HG03066 (cell line): ENCODE results near the gene BCL2L11.

Source experiments
- ATAC-seq: cut with Tn5 transposase; IDR thresholded peaks from one replicate; pipeline ENCODE4 v1.9.1; 2021; ENCODE audit warnings: low read depth; ENCODE audit not compliant: unreplicated experiment

The BCL2L11 gene

DNA sequence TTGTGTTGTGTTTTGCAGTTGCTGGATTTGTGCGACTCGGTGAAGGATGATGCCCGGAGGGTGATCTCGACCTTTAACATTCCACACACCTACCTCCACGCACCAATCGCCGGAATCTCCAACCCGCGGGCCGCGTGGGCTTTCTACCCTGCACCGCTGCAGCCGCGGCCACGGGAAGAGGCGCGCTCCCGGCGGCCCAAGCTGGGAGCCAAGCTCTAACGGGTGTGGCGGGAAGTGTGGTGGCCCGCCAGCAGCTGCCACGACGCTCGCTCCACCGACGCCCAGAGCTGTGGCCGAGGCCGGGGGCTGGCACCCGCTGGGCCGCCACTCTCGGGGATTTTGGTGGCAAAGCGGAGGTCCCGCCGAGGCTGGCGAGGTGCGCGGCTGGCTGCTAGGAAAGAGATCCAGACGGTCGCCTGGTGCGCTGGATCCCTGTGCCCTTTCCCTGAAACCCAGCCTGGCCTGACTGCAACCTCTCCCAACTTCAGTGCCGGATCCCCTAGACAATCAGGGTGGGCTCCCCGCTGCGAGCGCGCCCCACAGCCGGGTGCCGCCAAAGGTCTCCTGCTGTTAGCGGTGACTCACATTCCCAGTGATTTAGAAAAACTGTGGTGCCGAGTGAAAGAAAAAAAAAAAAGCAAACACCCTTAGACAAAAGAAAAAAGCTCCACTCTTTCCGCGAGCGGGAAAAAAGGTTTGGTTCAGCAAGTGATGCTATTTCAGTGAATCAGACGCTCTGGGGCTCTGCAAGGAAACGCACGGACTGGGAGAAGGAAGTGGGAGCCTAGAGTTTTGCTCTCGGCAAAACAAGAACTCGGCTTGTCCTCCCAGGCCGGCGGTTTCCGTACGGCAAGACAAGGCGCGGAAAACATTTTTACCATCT is 2.9 kb upstream of the BCL2L11 start:
- ATAC-seq: no peak

DNA sequence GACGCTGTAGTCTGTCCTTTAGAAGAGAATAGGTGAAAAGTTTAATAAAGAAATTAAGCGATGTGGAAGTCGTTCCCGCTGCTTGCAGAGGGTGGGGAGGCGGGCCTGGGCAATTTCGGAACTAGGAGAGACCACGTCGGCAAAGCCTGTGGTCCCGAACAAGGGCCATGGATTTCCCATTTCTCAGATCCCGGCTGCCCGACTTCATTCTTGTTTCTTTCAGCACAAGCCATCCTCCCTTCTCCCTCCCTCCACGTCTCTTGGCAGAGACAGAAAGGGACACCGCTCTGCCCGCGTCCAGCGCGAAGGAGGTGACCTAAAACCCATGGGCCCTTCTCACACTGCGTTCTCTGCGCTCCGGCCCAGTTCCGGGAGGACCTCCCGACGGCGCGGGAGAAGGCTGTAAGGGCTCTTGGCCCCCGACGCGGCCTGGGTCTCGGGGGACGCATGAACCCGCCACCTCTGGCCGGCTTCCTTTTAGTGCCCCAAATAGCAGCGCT is 2.2 kb upstream of the BCL2L11 start:
- no peak for ATAC-seq

DNA sequence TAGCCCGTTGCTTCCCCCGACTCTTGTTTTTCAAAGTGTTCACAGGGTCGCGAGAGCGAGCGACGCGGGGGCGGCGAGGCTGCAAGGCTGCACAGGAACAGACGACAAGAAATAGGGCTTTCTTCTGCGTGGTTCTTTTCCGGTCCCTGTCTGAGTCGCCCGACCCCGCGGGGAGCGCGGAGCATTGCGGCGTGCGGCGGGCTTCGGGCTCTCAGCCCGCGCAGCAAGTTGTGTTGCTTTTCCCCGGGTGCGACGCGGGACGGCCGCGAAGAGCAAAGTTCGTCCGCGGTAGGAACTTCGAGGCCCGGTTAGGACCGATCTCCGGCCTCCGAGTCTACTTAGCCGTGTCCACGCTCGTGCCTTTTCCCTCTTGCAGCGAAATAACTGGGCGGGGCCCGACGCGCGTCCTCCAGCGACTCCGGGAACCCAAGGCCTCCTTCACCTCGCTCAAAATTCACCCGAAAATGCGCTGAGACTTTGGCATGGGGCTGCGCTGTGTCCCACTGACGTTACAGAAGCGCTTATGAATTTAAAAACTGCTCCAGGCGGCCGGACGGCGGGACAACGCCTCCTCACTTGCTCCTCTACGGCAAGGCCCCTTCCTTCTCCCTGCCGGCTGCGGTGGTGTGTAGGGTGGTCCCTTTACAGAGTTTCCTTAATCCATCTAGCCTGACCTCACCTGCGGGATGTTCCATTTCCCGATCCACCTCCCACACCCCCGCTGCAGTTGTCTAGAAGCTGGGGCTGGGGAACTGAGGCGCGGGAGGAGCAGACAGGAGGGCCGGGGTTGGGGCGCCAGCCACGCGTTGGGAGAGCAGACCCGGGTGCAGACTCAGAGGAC is 1.5 kb upstream of the BCL2L11 start:
- ATAC-seq: no peak

DNA sequence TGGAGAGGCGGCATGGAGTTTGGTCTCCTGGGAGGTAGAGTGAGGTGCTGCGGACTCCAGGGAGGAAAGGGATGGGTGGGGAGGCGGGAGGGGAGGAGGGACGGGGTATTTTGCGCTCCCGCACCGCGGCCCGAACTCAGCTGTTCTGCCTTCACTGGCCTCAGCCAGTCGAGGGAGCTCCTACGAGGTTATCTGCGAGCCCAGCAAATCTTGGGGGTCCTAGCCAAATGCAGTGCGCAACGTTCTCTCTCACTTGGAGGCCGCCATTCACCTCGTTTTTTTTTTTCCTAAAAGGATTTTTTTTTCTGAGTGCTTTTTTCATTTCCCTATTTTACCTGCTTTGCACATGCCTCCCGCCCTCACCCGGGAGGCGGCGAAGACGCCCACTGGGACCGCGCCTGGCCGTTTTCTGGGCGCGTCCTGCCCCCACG is 877 bp upstream of the BCL2L11 start:
- no peak for ATAC-seq

DNA sequence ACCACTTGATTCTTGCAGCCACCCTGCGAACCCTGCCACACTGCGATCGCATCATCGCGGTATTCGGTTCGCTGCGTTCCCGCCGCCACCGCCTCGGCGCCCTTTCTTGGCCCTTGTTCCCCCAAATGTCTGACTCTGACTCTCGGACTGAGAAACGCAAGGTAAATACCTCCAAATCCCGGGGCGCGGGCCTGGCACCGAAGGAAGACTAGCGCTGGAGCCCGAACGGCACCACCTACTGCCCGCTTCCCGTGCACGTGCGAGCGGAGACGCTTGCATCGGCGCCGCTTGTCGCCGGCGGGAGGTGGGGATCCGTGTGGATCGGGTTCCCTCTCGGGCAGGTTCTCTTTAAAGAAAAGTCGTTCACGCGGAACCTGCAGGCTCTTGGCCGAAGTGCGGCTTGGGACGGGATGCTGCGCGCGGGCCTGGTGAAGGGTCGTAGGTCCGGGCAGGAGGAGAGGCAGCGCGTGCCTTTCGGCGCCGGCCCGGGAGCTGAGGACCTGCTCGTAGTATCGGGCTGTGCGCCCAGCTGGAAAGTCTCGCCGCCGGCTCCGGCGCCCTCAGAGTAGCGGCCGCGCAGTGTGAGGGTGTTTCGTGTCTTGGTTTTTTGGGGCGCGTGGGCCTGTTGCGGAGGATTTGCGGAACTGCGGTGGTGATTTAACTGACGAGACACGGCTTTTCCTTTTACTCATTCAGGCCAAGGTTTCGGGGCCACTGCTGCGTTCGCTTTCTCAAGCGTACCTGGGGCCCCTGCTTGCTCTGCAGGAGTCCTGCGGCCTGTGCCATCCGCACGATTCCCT is 514 bp downstream of the BCL2L11 start:
- peak; percentile 1 for ATAC-seq

DNA sequence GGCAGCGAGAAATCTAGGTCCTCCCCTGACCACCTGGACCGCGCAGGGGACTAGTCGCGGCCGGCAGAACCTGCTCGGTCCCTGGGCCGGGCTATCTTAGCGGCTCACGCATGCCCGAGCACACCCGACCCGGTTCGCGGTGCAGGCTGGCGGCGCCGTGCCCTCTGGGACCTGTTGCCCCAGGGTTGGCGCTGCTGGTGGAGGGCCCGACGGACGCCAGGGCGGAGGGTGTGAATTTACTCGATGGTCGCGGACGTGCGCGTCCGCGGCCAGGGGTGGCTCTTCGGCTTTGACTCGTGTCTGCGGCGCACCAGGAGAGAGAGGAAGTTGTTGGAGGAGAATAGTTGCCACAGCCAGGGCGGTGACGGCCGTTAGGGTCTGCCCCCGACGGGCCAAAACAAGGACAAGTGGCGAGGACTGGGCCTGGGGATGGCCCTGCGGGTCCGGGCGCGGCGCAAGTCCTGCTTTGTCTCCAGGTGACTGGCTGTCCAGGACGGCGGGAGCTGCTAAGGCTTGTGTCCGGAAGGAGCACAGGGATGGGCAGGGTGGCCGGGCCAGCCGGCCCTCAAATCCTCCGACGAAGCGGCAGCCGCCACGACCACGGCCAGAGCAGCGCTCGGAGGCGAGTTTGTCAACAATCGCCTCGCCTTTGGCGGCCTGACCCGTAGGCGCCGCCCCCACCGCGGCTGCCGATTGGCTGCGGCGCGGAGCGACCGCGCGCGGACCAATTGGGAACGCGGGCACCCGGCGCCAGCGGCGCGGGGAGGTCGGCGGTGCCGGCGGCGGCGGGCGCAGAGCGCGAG is 1.3 kb downstream of the BCL2L11 start:
- ATAC-seq: peak; percentile 42

DNA sequence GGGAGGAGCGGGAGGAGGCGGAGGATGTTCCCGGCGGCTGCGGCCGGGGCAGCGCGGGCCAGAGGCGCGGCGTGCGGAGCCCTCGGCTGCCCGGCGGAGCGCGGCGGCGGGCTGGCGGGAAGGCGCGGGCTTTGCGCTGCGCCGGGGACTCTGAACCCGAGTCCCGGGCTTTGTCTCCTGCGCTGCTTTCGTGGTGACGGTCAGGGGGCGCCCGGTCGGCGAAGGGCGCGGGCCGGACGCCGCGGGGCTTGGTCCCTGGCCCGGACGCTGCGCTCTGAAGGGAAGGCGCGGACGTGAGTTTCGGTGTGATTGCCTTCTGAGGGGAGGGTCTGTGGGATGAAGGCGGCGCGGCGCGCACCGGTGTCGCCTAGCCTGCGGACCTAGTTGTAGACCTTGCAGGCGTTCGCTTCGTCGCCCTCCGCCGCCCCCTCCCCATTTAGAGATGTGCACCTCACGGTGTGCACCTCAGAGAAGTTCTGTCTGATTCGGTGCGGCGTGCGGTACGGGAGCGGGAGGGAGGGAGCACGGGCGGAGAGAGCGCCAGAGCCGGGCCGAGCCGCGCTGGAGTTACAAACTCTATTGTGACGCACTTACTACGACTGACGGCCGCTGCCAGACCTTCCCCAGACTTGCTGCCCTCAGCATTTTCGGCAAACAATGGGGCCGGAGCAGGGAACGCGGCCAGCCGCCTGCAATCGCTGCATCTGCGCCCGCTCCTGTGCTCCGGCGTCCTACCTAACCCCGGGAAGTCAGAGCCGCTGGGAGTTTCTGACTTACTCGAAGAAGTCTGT is 2.1 kb downstream of the BCL2L11 start:
- no peak for ATAC-seq

DNA sequence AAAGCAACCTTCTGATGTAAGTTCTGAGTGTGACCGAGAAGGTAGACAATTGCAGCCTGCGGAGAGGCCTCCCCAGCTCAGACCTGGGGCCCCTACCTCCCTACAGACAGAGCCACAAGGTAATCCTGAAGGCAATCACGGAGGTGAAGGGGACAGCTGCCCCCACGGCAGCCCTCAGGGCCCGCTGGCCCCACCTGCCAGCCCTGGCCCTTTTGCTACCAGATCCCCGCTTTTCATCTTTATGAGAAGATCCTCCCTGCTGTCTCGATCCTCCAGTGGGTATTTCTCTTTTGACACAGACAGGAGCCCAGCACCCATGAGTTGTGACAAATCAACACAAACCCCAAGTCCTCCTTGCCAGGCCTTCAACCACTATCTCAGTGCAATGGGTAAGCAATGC is 3.0 kb downstream of the BCL2L11 start:
- ATAC-seq: no peak

DNA sequence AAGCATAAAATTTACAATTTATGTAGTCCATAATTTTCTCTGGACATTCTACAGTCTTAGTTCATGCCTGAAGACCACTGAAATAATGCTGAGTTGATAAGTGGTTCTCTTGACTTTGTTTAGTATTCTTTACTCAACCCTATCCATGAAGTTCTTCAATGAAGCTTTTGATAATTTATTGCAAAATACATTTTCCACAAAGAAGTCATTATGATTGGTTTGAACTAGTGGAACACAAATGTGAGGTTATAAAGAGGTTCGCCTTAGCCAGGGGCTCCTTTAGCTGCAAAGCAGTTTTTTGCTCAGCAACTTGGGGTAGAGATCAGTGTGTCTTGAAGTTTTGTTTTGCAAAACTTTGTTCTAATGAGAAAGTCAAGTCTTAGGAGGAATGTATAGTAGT is 5.9 kb downstream of the BCL2L11 start:
- ATAC-seq: no peak

DNA sequence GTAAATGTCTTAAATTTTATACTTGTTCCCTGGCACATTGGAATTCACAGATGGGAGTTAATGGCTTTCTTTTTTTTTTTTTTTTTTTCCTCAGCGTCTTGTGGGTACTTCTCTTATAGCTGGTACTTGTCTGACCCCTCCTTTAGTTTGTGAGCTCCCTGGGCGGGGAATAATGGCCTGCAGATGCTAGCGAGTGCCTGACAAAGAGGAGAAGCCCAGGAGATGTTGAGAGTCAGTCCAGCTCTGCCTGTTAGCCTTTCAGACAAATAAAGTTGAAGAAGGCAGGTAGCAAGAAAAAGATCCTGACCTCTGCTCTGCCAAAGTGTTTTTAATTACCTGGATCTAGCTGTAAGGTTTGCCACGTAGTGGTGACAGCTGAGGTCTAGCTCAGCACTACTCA is 6.6 kb downstream of the BCL2L11 start:
- no peak for ATAC-seq

DNA sequence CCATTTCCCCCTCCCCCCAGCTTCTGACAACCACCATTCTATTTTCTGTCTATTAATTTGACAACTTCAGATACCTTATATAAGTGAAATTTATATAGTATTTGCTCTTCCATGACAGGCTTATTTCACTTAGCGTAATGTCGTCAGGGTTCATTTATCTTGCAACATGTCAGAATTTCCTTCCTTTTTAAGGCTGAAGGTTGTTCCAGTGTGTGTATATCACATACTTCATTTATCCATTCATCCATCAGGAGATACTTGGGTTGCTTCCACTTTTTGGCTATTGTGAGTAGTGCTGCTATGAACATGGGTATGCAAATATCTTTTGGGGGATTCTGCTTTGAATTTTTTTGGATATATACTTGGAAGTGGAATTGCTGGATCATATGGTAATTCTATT is 7.4 kb downstream of the BCL2L11 start:
- no peak for ATAC-seq

DNA sequence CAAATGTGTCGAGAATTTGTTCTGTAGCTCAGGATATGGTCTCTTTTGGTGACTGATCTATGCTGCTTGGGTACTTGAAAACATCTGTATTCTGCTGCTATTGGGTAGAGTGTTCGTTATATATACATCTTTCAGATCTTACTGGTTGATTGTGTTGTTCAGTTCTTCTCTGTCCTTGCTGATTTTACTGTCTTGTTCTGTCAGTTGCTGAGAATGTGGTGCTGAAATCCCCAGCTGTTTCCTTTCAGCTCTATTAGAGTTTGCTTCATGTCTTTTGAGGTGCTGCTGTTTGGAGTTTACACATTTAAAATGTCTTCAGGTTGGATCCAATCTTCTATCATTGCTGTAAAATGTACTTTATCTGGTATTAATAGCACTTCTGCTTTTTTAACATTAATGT is 12.9 kb downstream of the BCL2L11 start:
- no peak for ATAC-seq

DNA sequence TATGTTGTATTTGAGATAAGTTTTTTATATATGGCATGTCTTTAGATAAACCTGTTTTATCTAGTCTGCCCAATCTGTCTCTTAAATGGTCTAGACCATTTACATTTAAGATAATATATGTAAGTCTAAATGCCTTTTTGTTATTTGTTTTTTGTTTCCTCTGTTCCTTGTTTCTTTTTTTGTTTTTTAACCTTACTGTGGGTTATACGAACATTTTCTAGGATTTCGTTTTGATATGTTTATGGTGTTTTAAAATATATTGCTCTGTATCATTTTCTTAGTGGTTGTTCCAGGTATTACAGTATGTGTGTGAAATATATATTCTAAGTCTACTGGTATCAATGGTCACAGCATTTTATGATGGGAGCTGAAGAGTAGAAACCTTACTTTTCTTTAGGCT is 13.3 kb downstream of the BCL2L11 start:
- no peak for ATAC-seq

DNA sequence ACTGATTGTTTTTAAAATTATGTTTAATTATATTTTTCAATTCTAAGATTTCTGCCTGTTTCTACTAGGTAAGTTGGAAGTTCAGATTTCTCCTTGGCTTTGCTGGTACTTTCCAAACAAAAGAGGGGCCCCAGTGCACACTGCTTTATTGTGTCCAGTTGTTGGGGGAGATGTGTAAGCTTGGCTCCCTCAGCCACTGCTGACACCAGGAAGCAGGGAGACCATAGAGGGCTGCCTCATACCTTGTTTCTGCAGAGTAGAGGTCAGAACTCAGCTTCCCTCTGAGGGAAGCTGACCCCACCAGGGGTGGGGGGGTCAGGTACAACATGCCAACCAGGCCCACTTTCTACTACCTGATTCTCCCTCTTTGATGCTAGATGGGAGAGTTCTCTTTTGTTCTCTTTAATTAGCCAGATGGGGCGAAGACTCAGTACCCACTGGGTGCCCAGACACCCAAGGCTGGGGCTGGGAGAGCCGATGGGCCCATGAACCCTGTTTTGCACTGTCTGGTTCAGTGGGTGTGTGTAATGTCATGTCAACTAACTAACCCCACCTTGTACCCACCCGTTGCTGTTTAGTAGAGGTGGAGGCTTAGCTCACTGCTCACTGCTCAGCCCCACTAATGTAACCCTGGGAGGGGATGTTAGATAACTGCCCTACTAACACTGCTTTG is 14.7 kb downstream of the BCL2L11 start:
- ATAC-seq: no peak

DNA sequence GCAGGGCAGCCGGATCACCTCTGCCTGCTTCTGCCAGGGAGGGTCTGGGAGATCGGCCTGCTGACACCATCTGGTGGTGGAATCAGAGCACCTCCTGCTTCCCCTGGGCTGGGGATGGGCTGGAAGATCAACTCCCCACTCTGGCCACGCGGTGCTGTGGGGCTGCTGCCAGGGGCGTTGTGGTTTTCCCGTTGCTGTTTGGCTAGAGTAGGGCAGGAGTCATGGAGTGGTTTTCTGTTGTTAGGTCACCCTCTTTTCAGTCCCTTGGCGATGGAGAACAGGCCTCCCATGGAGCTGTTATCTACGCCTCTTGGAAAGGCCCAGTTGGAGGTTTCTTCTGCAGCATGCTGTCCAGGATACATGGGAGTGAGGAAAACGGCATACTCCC is 15.2 kb downstream of the BCL2L11 start:
- no peak for ATAC-seq

DNA sequence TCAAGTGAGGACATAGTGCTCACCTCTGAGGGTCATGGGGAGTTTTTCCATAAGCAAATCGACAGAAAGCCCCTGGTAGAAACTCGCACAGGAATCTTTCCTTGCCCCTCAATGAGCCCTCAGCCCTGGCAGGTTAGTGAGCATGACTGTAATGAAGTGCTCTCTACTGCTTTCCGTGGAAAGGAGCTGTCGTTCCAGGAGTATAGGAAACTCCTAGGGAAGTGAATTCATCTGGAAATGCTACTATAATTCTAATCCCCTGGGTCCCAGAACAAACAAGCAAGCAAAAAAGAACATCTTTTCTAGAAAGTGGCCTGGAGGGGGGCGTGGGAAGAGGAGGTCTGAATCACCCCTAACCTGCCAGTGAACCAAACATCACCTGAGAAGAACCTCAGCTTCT is 18.1 kb downstream of the BCL2L11 start:
- no peak for ATAC-seq

DNA sequence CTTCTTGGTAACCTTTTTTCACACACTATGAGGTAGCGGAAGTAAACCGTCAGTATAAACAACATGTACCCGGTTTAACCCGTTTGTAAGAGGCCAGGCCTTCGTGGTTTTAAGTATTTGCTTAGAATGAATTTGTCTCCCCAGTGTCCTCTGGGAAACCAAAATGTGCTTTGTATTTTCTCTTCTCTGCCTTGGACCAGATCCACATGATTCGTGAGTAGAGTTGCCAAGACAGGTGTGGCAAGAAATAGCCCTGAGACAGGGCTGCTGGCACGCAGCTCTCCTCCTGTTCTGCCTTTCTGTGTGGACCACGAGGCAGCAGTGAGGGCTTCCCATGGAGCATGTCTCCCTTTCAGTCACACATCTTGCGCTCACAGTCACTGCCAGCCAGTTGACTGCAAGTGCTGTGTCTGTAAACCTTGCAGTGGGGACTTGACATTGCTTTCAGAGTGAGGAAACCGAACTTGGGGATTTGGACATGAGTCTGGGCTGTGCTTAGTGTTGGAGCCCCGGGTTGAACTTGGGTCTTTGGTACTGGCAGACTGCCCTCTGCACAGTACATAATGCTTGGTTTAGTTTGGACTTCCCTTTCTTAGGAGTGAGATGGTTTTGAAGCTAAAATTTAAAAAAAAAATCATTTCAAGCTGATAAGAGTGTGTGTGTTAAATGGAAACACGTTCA is 19.1 kb downstream of the BCL2L11 start:
- ATAC-seq: no peak

DNA sequence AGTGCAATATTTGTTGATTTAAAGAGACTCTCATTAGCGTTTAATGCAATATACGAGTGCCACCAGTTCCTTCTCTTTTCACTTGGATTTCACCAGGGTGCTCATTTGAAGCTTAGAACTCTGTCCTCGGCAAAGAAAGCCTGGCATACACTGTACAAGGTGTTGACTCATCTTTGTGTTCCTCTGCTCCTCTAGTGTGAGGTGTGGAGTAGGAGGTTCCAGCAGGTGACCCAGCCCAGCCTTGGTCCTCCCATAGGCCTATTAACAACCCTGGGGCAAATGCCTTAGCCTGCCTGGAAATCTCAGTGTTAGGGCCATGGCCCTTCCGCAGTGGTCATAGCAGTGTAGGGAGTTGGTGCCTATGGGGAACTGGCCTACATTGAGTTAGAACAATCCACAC is 20.1 kb downstream of the BCL2L11 start:
- ATAC-seq: no peak
